HG03196 (cell line): ENCODE data around the gene SP7.

Experiments used
- ATAC-seq: cut with Tn5 transposase; IDR thresholded peaks from one replicate; pipeline ENCODE4 v1.9.1; 2021; ENCODE audit not compliant: unreplicated experiment

The SP7 gene

GRCh38 chr12:53279283-53279869 is 56.8 kb downstream of the SP7 start:
- ATAC-seq: no peak

DNA sequence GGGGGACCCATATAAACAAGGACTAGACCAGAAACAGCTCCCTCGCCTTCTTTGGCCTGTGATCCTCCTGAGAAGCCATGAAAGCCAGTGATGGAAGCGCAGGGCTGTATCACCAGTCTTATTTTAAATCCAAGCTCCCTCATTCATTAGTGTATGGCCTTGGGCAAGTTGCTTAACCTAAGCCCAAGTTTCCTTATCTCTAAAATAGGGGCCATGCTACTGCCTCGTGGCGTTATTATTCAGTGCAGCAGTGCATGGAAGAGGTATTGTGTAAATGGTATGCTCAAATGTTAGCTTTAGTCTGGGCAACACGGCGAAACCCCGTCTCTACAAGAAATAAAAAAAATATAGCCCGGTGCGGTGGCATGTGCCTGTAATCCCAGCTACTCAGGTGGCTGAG is 58.2 kb downstream of the SP7 start:
- ATAC-seq: no peak
